ENCODE data around the gene BMP8A.

Gene BMP8A

GRCh38 chr1:39573736-39574624 is 82.5 kb downstream of the BMP8A start:
- no peak for DNase-seq

- no peak for DNase-seq
These were observed 83.2 kb downstream of the BMP8A start for GRCh38 chr1:39574646-39575045.

Data from CD4-positive, alpha-beta T cell treated with Interferon gamma for 1 hour (primary cell).